A549 treated with CORT108297 at 1 μM for 4 hours (cell line): ENCODE data around the gene GTF2E1. TPM values are rescaled to one million over a fixed set of nuclear protein-coding genes. Genes with fewer than 3 reads are reported as not detected.

Experiments
- total RNA-seq: library from RNA; stranded (reverse); fragments of 200-300 nt; extraction: Qiagen RNA extraction; gene quantifications from 5 replicates; pipeline ENCODE4 v1.2.3, GENCODE V29; 2022

Gene GTF2E1
- 11.7 to 17.0 TPM (median 12.7 TPM) in 5 replicates for total RNA-seq

DNA sequence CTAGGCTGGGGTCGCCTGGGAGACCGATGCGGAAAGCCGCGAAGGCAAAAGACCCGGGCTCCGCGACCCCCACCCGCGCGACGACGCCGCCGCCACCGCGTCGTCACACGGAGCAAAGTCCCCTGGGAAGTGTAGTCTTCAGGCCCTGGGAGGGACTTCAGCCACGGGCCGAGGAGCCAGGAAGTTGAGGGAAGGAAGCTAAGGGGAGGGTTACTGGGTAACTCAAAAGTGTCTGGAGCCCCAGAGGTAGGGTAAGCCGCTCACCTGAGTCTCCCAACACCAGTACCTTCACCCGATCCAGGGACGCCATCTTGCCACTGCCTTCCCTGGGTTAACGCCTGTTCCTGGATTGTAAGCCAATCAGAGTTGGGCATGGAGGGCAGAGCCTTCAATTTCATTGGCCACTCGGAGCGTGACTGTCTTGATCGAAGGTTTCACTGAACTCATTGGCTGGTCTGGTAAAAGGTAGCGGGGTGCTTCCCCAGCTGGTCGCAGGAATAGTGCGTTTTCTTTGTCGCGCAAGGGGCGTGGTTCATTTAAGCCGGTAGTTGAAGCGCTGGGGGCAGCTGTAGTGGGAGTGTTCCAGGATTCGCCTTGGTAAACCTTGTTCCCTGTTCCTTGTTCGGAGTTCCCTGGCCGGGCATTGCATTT, at the start of gene GTF2E1, which contains the start of gene RABL3:
Gene GTF2E1 (plus strand): TSS at position 547 of the 651 bp plus-strand sequence. CDS start 7,809 bp downstream, outside the sequence.
Gene RABL3 (minus strand): TSS at position 319 of the 651 bp plus-strand sequence. CDS start 9 bp downstream, at position 310.

Other genes with a start within 250 kb of the GTF2E1 start
- gene NDUFB4, start 146.4 kb upstream of the GTF2E1 start, total RNA-seq: 200 to 326 TPM (median 213 TPM) in 5 replicates
- gene HGD, start 60.5 kb upstream of the GTF2E1 start, total RNA-seq: 14.2 to 21.1 TPM (median 16.4 TPM) in 5 replicates
- 14.5 to 24.7 TPM (median 16.1 TPM) in 5 replicates for gene RABL3, start 228 bp upstream of the GTF2E1 start, total RNA-seq
- gene STXBP5L, start 165.5 kb downstream of the GTF2E1 start, total RNA-seq: 0.07 TPM in 1 of 5 replicates, not detected in the others